Stimulated activated CD8-positive, alpha-beta memory T cell treated with anti-CD3 and anti-CD28 coated beads, Interleukin-12 subunit alpha, Interleukin-12 subunit beta, amount 100 ng/mL, for 4 hours (primary cell): ENCODE results near the gene VPS13C.

Experiments used
- DNase-seq: peaks from one replicate; pipeline ENCODE4 v3.0.0-alpha.2; 2020; ENCODE audit warnings: low read depth

Gene VPS13C

GRCh38 chr15:62060113-62060895 is at the start of gene VPS13C:
Gene VPS13C, minus strand, starts transcription at chr15:62060447. Its CDS starts 73 bp downstream, at chr15:62060374.
- DNase-seq = peak; percentile 88

GRCh38 chr15:62109437-62109836 is 49.2 kb upstream of the VPS13C start:
- no peak for DNase-seq

GRCh38 chr15:62108411-62108810 is 48.2 kb upstream of the VPS13C start:
- no peak for DNase-seq

GRCh38 chr15:62107571-62108121 is 47.4 kb upstream of the VPS13C start:
- DNase-seq = no peak

GRCh38 chr15:62106096-62106495 is 45.8 kb upstream of the VPS13C start:
- DNase-seq = no peak

GRCh38 chr15:62105266-62105665 is 45.0 kb upstream of the VPS13C start:
- DNase-seq = no peak

GRCh38 chr15:62104846-62105245 is 44.6 kb upstream of the VPS13C start:
- no peak for DNase-seq

- no peak for DNase-seq
Measured at GRCh38 chr15:62104401-62104800, 44.2 kb upstream of the VPS13C start.

GRCh38 chr15:62103431-62103830 is 43.2 kb upstream of the VPS13C start:
- DNase-seq = no peak

GRCh38 chr15:62099094-62099601 is 38.9 kb upstream of the VPS13C start:
- DNase-seq = no peak

- no peak for DNase-seq
Measured at GRCh38 chr15:62094388-62094787, 34.1 kb upstream of the VPS13C start.

- no peak for DNase-seq
Measured at GRCh38 chr15:62093809-62094208, 33.6 kb upstream of the VPS13C start.

GRCh38 chr15:62090988-62091387 is 30.7 kb upstream of the VPS13C start:
- DNase-seq = no peak

- DNase-seq = no peak
Measured at GRCh38 chr15:62089616-62090015, 29.4 kb upstream of the VPS13C start.

GRCh38 chr15:62088353-62088693 is 28.1 kb upstream of the VPS13C start:
- DNase-seq = no peak

- no peak for DNase-seq
Measured at GRCh38 chr15:62087671-62088352, 27.6 kb upstream of the VPS13C start.

- no peak for DNase-seq
Measured at GRCh38 chr15:62085740-62086139, 25.5 kb upstream of the VPS13C start.

GRCh38 chr15:62083194-62084154 is 23.2 kb upstream of the VPS13C start:
- DNase-seq = no peak

GRCh38 chr15:62079594-62079993 is 19.3 kb upstream of the VPS13C start:
- no peak for DNase-seq

GRCh38 chr15:62075595-62076277 is 15.5 kb upstream of the VPS13C start:
- no peak for DNase-seq

- DNase-seq = no peak
Measured at GRCh38 chr15:62071711-62072308, 11.6 kb upstream of the VPS13C start.
